Activated CD4-positive, alpha-beta T cell treated with anti-CD3 and anti-CD28 coated beads for 48 hours (primary cell): ENCODE data around the gene AK5.

Experiments
- DNase-seq: peaks from one replicate; pipeline ENCODE4 v3.0.0-alpha.2; 2020

Gene AK5

GRCh38 chr1:77461691-77462090 lies 179.9 kb downstream of the AK5 start:
- no peak for DNase-seq

- no peak for DNase-seq
Measured at GRCh38 chr1:77463216-77463615, 181.4 kb downstream of the AK5 start.

GRCh38 chr1:77465139-77465538 lies 183.3 kb downstream of the AK5 start:
- no peak for DNase-seq

DNA sequence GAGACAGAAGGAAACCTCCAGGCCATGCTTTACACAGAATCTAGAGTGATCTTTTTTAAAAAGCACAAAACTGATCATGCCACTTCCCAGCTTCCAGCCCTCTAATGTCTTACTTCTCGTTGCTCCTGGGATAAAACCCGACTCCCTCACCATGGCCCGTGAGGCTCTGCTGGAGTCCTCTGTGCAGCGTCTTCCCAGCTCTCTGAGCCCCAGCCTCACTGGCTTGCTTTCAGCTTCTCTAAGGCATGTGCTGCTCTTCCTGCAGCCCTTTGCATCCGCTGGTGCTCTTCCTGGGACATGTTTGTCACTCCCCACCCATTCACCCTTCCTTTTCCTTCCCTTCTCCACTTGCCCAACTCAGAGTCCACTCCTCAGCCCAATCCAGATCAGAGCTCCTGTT lies 184.1 kb downstream of the AK5 start:
- no peak for DNase-seq

GRCh38 chr1:77467021-77467595 lies 185.3 kb downstream of the AK5 start:
- no peak for DNase-seq

DNA sequence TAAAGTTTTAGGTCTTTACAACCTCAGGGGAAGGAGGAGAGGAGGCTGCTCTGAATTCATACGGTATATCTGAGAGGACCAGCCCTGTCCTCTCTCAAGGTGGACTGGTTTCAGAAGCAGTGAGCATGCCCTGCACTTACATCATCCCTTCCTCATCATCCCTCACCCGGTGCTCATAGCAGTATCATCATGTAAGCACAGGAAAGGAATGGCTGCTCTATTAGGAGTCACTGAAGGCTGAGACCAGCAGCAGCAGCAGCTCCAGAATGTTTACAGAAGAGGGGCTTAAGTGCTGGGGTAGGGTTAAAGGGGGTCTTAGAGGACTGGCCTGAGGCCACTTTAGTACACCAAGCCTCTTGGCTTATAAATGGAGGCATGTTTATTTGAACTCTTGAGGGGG lies 185.9 kb downstream of the AK5 start:
- DNase-seq, result no peak

DNA sequence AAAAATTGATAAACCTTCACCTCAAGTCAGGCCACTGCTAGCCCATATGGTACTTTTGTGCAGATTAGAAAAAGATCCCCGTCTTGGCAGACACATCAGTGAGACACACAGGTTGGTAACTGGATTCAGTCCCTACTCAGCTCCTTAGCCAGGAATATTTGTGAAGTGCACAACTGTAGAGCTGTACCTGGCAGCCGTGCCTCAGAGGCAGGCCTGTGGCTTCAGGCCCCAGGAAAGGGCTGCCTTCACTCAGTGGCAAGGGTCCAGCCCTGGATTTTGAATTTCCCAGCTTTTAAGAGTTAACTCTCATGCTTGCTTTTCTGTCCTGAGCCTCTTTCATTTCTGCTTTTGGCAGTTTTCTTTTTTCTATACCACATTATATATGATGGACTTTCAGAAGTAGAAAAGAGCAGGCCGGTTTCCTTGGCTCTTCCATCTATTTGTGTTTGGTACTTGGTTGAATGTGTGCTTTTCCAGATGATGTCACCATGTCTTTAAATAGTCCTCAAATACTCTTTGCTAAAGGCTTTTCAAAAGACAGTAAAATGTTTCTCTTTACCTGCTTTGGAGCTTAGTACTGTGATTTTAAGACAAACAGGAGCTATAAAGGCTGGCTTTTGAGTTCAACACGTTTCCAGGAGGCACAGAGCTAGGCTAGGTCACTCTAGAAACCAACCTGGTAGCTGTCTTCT lies 186.6 kb downstream of the AK5 start:
- no peak for DNase-seq

DNA sequence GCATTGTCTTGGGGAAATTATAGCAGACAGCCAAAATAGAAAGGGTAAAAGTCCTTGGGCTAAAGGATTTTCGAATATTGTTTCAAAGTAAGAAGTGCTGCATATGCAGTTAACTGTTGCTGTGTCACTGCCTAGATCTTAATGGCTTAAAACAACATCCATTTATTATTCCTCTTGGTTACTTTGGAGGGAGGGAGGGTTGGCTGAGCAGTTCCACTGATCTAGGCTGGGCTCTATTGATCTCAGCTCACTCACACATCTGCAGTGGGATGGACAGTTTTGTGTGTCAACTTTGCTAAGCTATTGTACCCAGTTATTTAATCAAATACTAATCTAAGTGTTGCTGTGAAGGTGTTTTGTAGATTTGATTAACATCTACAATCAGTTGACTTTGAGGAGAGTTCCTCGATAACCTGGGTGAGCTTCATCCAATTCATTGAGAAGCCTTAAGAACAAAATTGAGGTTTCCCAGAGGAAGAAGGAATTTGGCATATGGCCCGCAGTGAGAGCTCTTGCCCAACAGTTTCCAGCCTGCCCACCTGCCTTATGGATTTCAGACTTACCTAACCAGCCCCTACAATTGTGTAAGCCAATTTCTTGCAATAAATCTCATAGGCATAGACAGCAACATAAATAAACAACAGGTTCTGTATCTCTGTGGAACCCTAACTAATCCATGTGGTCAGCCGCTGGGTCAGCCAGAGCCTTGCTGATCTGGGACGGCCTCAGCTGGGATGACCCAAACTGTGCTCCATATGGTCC lies 187.3 kb downstream of the AK5 start:
- no peak for DNase-seq

DNA sequence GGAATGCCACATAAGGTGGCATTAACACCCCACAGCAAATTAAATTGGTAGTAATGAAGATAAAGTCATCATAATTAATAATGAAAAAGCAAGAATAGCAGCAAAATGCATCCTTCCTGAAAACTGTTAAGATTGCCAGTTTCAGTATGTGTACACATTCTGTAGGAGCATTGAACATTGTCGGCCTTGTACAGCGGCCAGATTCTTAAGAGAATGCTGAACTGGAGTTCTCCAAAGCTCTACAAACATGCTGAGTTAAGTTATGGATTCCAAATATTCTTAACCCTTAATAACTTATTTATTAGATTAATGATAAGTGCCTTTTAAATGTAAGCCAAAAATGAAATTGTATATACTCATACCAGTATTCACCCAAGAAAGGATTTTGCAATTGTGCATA lies 189.9 kb downstream of the AK5 start:
- DNase-seq, result no peak

DNA sequence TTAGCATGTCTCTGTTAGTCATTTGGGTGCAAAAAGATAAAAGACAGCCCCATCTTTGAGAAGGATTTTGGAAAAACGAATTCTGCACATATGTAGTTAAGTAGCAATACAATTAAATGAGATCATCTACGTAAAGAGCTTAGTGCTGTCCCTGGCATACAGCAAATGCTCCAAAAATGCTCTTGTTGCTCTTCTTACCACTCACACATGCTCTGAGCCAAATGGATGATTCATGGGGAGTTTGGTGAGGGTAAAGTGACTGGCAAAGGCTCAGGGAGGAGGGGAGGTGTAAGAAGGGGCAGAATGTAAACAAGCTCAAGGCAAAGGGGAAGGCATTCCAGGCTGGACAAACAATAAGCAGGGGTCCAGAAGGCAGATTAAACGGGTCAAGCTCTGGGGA lies 191.9 kb downstream of the AK5 start:
- DNase-seq, result no peak

- no peak for DNase-seq
Measured at GRCh38 chr1:77475641-77476040, 193.8 kb downstream of the AK5 start.

GRCh38 chr1:77476475-77476874 lies 194.7 kb downstream of the AK5 start:
- no peak for DNase-seq

GRCh38 chr1:77484334-77484733 lies 202.5 kb downstream of the AK5 start:
- DNase-seq, result no peak

DNA sequence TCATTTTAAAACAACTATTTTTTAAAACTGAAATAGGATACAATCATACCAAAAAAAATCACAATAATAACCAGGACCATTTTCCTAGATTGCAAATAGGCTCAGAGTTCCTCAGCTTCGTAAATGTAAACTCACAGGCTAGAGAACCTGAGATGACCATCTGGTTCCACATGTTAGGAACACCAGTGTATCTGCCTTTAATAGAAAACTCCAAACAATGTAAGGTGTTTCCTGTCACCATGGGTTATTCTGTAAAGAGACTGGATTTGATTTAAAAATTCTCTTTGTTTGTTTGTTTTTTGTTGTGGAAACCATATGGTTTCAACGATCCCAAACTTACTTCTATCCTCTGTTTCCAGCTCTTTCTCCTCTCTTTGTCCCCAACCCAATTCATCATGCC lies 203.1 kb downstream of the AK5 start:
- no peak for DNase-seq

GRCh38 chr1:77487631-77488030 lies 205.8 kb downstream of the AK5 start:
- no peak for DNase-seq

DNA sequence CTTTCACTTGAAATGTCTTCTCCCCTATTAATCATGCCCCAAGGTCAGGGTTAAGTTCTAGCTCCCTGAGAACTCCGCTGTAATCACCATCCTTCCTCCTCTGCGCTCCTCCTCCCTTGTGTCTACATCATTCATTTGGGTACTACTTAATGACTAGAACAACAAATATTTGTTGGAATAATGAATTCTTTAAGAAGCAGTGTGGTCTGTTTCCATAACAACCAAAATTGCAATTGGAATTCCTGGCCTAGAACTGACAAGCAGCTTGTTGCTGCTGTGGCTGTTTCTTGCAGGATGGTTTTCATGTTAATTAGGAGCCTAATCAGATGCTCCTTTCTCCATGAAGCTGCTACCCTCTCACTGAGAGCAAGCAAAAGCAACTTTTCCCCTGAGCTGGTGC lies 208.1 kb downstream of the AK5 start:
- no peak for DNase-seq

GRCh38 chr1:77494026-77494425 lies 212.2 kb downstream of the AK5 start:
- no peak for DNase-seq

- no peak for DNase-seq
Measured at GRCh38 chr1:77498918-77499317, 217.1 kb downstream of the AK5 start.

GRCh38 chr1:77499466-77499865 lies 217.6 kb downstream of the AK5 start:
- DNase-seq, result no peak

- no peak for DNase-seq
Measured at GRCh38 chr1:77504986-77505385, 223.2 kb downstream of the AK5 start.

DNA sequence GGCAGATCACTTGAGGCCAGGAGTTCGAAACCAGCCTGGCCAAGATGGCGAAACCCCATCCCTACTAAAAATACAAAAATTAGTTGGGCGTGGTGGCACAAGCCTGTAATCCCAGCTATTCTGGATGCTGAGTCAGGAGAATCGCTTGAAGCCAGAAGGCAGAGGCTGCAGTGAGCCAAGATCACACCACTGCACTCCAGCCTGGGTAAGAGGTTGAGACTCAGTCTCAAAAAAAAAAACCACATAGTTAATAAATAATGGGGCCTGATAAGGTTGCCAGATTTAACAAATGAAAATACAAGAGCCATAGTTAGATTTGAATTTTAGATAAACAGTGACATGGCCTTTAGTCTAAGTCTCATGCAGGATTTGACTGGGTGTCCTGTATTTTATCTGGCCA lies 225.0 kb downstream of the AK5 start:
- DNase-seq, result no peak

DNA sequence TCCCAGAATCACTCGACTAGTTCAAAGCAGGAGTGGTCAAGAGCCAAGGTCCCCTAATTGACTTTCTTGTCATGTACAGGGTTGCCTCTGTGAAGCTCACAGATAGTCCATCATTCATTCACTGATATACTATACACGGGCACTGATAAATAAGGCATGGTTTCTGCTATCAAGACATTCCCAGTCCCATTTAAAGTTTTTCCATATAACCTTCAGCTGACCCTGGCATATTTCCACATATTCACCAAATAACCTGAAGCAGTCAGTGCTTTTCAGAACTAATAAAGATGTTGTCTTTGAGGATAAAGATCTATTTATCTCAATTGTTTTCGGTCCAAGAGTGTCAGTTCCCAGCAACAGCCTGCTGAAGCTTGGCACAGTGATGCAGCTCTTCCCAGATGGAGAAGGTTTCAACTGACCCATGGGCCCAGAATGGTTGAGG lies 227.3 kb downstream of the AK5 start:
- DNase-seq, result no peak

GRCh38 chr1:77509898-77510297 lies 228.1 kb downstream of the AK5 start:
- DNase-seq, result no peak

- DNase-seq, result no peak
Measured at GRCh38 chr1:77511440-77511840, 229.6 kb downstream of the AK5 start.
